Breast epithelium (tissue), 4 donors: ENCODE results near the gene TESMIN. TPM values are rescaled to one million over a fixed set of nuclear protein-coding genes. Genes with fewer than 3 reads are reported as not detected.
A peak's percentile ranks its signal among the peaks of the same experiment; 100 is the strongest.

Experiments
- DNase-seq, 2 donors: peaks; one replicate each; pipeline ENCODE4 v3.0.0-alpha.2; 2019; ENCODE audit warnings: low spot score in 2 of 2
- H3K27ac ChIP-seq, 2 donors: fragments of 200-600 bp; sonication (generic) in 1 of 2; one replicate each; pipeline ENCODE4 v1.5.1; 2016 to 2019; ENCODE audit warnings: mild to moderate bottlenecking in 1 of 2
- H3K27me3 ChIP-seq, 2 donors: fragments of 200-600 bp; sonication (generic) in 1 of 2; one replicate each; pipeline versions ENCODE4 v1.5.1 to v1.6.0; 2017 to 2019; ENCODE audit warnings: control low read depth in 1 of 2, mild to moderate bottlenecking in 1 of 2
- H3K36me3 ChIP-seq: fragments of 200-600 bp; one replicate; pipeline ENCODE4 v1.5.1; 2019
- H3K4me1 ChIP-seq, 2 donors: fragments of 200-600 bp; sonication (generic); one replicate each; pipeline ENCODE4 v1.5.1; 2016 to 2019; ENCODE audit warnings: control low read depth in 1 of 2
- H3K4me3 ChIP-seq, 3 donors: fragments of 200-600 bp; sonication (generic); 1 replicate in 2 of 3; 2 replicates in 1 of 3; pipeline ENCODE4 v1.5.1; 2016 to 2019; ENCODE audit warnings: mild to moderate bottlenecking in 3 of 3, moderate library complexity in 2 of 3
- H3K9me3 ChIP-seq, 2 donors: fragments of 200-600 bp; sonication (generic) in 1 of 2; one replicate each; pipeline ENCODE4 v1.5.1; 2016 to 2019; ENCODE audit warnings: control low read depth in 1 of 2
- POLR2A ChIP-seq: fragments of 450-650 bp; IDR thresholded peaks from one replicate; pipeline ENCODE4 v1.6.1; 2016; ENCODE audit warnings: antibody characterized with exemption, mild to moderate bottlenecking, moderate library complexity
- POLR2AphosphoS5 ChIP-seq, 3 donors: sonication (generic); formaldehyde crosslinking; IDR thresholded peaks; one replicate each; pipeline ENCODE4 v1.6.1; 2017; ENCODE audit warnings: antibody characterized with exemption in 3 of 3
- intact Hi-C: fragments of 100-400 bp; cut with DNase I; formaldehyde crosslinking; loops from one replicate; pipeline ENCODE4 v1.15.1; 2023; ENCODE audit warnings: low total_unique reads
- total RNA-seq, 3 donors: library from RNA; depleted of rRNA; stranded (reverse); fragments of >200 nt; gene quantifications; one replicate each; pipeline ENCODE4 v1.1.0, GENCODE V29; 2016
- TF ChIP-seq, protein P1 (sequence below), 3 donors: fragments of 450-650 bp; IDR thresholded peaks; one replicate each; pipeline ENCODE4 v1.5.1; 2016 to 2017; ENCODE audit warnings: antibody characterized with exemption in 3 of 3, mild to moderate bottlenecking in 3 of 3, moderate library complexity in 3 of 3

The TESMIN gene
- total RNA-seq, 3 donors from 2014 or later = 0.48 to 9.8 (median 6.9) TPM

GRCh38 chr11:68749229-68750123, 1.8 kb downstream of the TESMIN start:
- Histone ChIP-seq H3K4me1 (no peaks in the 10 kb centered on the region), H3K9me3 (no peaks in the 10 kb centered on the region), H3K27ac (peak overlapping the region in 1 of 2 donors; percentile 83), H3K4me3 (peak overlapping the region in 1 of 3 donors; percentile 65), H3K27me3 (no peaks in the 10 kb centered on the region), H3K36me3 (no peaks in the 10 kb centered on the region)
- intact Hi-C loops = no loop called here
- no peak for DNase-seq
- TF ChIP-seq, protein P1, sequence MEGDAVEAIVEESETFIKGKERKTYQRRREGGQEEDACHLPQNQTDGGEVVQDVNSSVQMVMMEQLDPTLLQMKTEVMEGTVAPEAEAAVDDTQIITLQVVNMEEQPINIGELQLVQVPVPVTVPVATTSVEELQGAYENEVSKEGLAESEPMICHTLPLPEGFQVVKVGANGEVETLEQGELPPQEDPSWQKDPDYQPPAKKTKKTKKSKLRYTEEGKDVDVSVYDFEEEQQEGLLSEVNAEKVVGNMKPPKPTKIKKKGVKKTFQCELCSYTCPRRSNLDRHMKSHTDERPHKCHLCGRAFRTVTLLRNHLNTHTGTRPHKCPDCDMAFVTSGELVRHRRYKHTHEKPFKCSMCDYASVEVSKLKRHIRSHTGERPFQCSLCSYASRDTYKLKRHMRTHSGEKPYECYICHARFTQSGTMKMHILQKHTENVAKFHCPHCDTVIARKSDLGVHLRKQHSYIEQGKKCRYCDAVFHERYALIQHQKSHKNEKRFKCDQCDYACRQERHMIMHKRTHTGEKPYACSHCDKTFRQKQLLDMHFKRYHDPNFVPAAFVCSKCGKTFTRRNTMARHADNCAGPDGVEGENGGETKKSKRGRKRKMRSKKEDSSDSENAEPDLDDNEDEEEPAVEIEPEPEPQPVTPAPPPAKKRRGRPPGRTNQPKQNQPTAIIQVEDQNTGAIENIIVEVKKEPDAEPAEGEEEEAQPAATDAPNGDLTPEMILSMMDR (IDR thresholded peaks at IDR 0.05) = no peak
- TF ChIP-seq POLR2A (no peak), POLR2AphosphoS5 (IDR thresholded peaks at IDR 0.05) (no peak)

DNA sequence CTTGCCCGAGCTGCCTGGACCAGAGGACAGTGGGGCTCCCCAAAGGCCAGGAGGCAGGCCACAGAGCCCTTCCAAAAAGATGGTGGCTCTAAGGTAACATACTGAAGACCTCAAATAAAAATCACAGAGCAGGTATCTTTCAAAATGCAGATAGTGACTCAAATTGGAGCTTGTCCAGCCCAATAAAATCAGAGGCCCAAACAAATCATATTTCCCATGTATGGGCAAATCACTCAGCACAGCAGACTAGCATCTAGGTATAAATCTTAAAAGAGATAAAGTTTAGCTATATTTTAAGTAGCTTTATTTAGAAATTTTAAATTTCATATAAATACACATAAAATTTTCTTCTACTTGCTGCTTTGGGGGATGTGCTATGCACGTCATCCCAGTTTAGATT, 3.3 kb downstream of the TESMIN start:
- Histone ChIP-seq H3K36me3 (no peaks in the 10 kb centered on the region), H3K9me3 (no peaks in the 10 kb centered on the region), H3K4me3 (no peak overlapping the region), H3K4me1 (no peaks in the 10 kb centered on the region), H3K27me3 (no peaks in the 10 kb centered on the region), H3K27ac (no peak overlapping the region)
- no peak for DNase-seq
- intact Hi-C loops = no loop called here
- TF ChIP-seq, protein P1 (IDR thresholded peaks at IDR 0.05) = no peak
- TF ChIP-seq POLR2AphosphoS5 (IDR thresholded peaks at IDR 0.05) (no peak), POLR2A (no peak)

- intact Hi-C loops = no loop called here
- no peak overlapping the region for H3K4me3 ChIP-seq
- no peak for DNase-seq
- H3K9me3 ChIP-seq = no peaks in the 10 kb centered on the region
- TF ChIP-seq POLR2AphosphoS5 (IDR thresholded peaks at IDR 0.05) = no peak
- TF ChIP-seq, protein P1 (IDR thresholded peaks at IDR 0.05) = no peak
- TF ChIP-seq POLR2A = no peak
- no peaks in the 10 kb centered on the region for H3K4me1 ChIP-seq
- no peak overlapping the region for H3K27ac ChIP-seq
- H3K36me3 ChIP-seq = no peaks in the 10 kb centered on the region
- H3K27me3 ChIP-seq = no peaks in the 10 kb centered on the region
These were observed 7.8 kb downstream of the TESMIN start for GRCh38 chr11:68743539-68743938.

GRCh38 chr11:68741463-68741862, 9.9 kb downstream of the TESMIN start:
- no peak overlapping the region for H3K4me3 ChIP-seq
- intact Hi-C loops = no loop called here
- DNase-seq = no peak
- H3K27ac ChIP-seq = no peak overlapping the region
- H3K9me3 ChIP-seq = no peaks in the 10 kb centered on the region
- H3K4me1 ChIP-seq = no peaks in the 10 kb centered on the region
- TF ChIP-seq, protein P1 (IDR thresholded peaks at IDR 0.05) = no peak
- no peak for TF ChIP-seq POLR2AphosphoS5 (IDR thresholded peaks at IDR 0.05)
- no peak for TF ChIP-seq POLR2A
- no peaks in the 10 kb centered on the region for H3K36me3 ChIP-seq
- no peaks in the 10 kb centered on the region for H3K27me3 ChIP-seq

- DNase-seq = no peak
- Histone ChIP-seq H3K4me3 (no peak overlapping the region), H3K9me3 (no peaks in the 10 kb centered on the region), H3K4me1 (no peaks in the 10 kb centered on the region), H3K27me3 (no peaks in the 10 kb centered on the region), H3K27ac (no peak overlapping the region), H3K36me3 (no peaks in the 10 kb centered on the region)
- TF ChIP-seq POLR2A (no peak), POLR2AphosphoS5 (IDR thresholded peaks at IDR 0.05) (no peak)
- TF ChIP-seq, protein P1 (IDR thresholded peaks at IDR 0.05) = no peak
- intact Hi-C loops = no loop called here
These were observed 15.7 kb downstream of the TESMIN start for GRCh38 chr11:68735646-68736045.
